Tibial nerve (tissue), 4 donors: Measurements from ENCODE around the gene PTPRE.

Source experiments
- CTCF ChIP-seq, 5 experiments: fragments of 200-600 bp in 3 of 5; fragments of 450-650 bp in 2 of 5; sonication (generic) in 3 of 5; IDR thresholded peaks; one replicate each; pipeline ENCODE4 v1.5.1; 2016 to 2019; ENCODE audit warnings: antibody characterized with exemption in 5 of 5, mild to moderate bottlenecking in 3 of 5, moderate library complexity in 2 of 5
- EP300 ChIP-seq, 2 donors: sonication (generic); formaldehyde crosslinking; IDR thresholded peaks; one replicate each; pipeline ENCODE4 v1.6.1; 2017; ENCODE audit warnings: antibody characterized with exemption in 2 of 2, mild to moderate bottlenecking in 1 of 2
- POLR2A ChIP-seq, 2 donors: fragments of 450-650 bp; IDR thresholded peaks; one replicate each; pipeline ENCODE4 v1.6.1; 2017; ENCODE audit warnings: antibody characterized with exemption in 2 of 2, mild to moderate bottlenecking in 2 of 2, moderate library complexity in 2 of 2

GRCh38 chr10:127976286-127976685 is 69.4 kb downstream of the PTPRE start:
- TF ChIP-seq CTCF (IDR thresholded peaks at IDR 0.05) = no peak
- no peak for TF ChIP-seq POLR2A (IDR thresholded peaks at IDR 0.05)
- no peak for TF ChIP-seq EP300 (IDR thresholded peaks at IDR 0.05)
